Testis (tissue), 3 donors: ENCODE measurements around the gene GNGT2. TPM values are rescaled to one million over a fixed set of nuclear protein-coding genes. Genes with fewer than 3 reads are reported as not detected.

ENCODE experiments used
- DNase-seq: peaks from one replicate; pipeline ENCODE4 v3.0.0-alpha.2; 2019
- H3K27ac ChIP-seq, 2 donors: fragments of 200-600 bp; sonication (generic); one replicate each; pipeline ENCODE4 v1.5.1; 2019
- H3K27me3 ChIP-seq: fragments of 200-600 bp; sonication (generic); one replicate; pipeline ENCODE4 v1.5.1; 2019
- H3K36me3 ChIP-seq: fragments of 200-600 bp; sonication (generic); one replicate; pipeline ENCODE4 v1.5.1; 2017; ENCODE audit warnings: low read depth; ENCODE audit errors: missing control alignments
- H3K4me1 ChIP-seq: fragments of 200-600 bp; sonication (generic); one replicate; pipeline ENCODE4 v1.5.1; 2019
- H3K4me3 ChIP-seq, 2 donors: fragments of 200-600 bp; sonication (generic); one replicate each; pipeline ENCODE4 v1.5.1; 2017 to 2019
- H3K9me3 ChIP-seq: fragments of 200-600 bp; sonication (generic); one replicate; pipeline ENCODE4 v1.5.1; 2017
- CTCF ChIP-seq, 3 experiments: fragments of 450-650 bp in 2 of 3; fragments of 200-600 bp in 1 of 3; sonication (generic) in 1 of 3; IDR thresholded peaks; one replicate each; pipeline ENCODE4 v1.5.1; 2016 to 2019; ENCODE audit warnings: antibody characterized with exemption in 3 of 3, mild to moderate bottlenecking in 2 of 3, moderate library complexity in 1 of 3
- POLR2A ChIP-seq: fragments of 450-650 bp; IDR thresholded peaks from one replicate; pipeline ENCODE4 v1.6.1; 2017; ENCODE audit warnings: antibody characterized with exemption, mild to moderate bottlenecking, moderate library complexity
- WGBS, 2 donors: methylation state at CpG; one replicate each; pipeline ENCODE4 v1.1.5; 2018; 5-methylcytosine and 5-hydroxymethylcytosine counted together
- intact Hi-C: fragments of 100-400 bp; cut with DNase I; formaldehyde crosslinking; loops from one replicate; pipeline ENCODE4 v1.15.1; 2023; ENCODE audit warnings: low total_unique reads
- polyA plus RNA-seq: library from polyadenylated mRNA; stranded (reverse); fragments of 350-450 nt; fragmentation: Illumina TruSeq; extraction: RNeasy Lipid Tissue Mini Kit (QIAGEN cat#74804); gene quantifications from one replicate; pipeline ENCODE4 v1.2.3, GENCODE V29; 2014; ENCODE audit warnings: low read depth, low replicate concordance; ENCODE audit not compliant: insufficient read depth
- total RNA-seq, 2 donors: library from RNA; depleted of rRNA; stranded (reverse); fragments of >200 nt; gene quantifications; one replicate each; pipeline ENCODE4 v1.2.3, GENCODE V29; 2016

Gene GNGT2
- total and polyA plus RNA-seq, 3 donors from 2014 or later, result 0.68 to 2.2 TPM; not detected in 1

- Histone ChIP-seq H3K36me3 (no peaks in the 10 kb centered on the region), H3K27ac (no peak overlapping the region), H3K4me1 (peaks cover 5% of the 10 kb centered on the region), H3K27me3 (no peaks in the 10 kb centered on the region), H3K4me3 (peak overlapping the region; percentile 9 to 26), H3K9me3 (no peaks in the 10 kb centered on the region)
- DNase-seq, result peak; percentile 75
- TF ChIP-seq POLR2A (no peak), CTCF (IDR thresholded peaks at IDR 0.05) (peak; percentile 69 to 81 (median 75))
- 1% methylated on average over 23 to 31 of the region's 31 CpGs for WGBS, 2 donors
- intact Hi-C loops, result no loop called here
Observed at GRCh38 chr17:49223517-49224197, 13.3 kb upstream of the GNGT2 start.

- intact Hi-C loops, result no loop called here
- no peak overlapping the region for H3K27ac ChIP-seq
- no peaks in the 10 kb centered on the region for H3K27me3 ChIP-seq
- no peak for DNase-seq
- TF ChIP-seq POLR2A (no peak), CTCF (IDR thresholded peaks at IDR 0.05) (no peak)
- 18% methylated on average over 8 to 9 of the region's 9 CpGs for WGBS, 2 donors
- H3K9me3 ChIP-seq, result no peaks in the 10 kb centered on the region
- H3K36me3 ChIP-seq, result no peaks in the 10 kb centered on the region
- H3K4me1 ChIP-seq, result peaks cover 5% of the 10 kb centered on the region
- no peak overlapping the region for H3K4me3 ChIP-seq
Observed at GRCh38 chr17:49223168-49223516, 12.8 kb upstream of the GNGT2 start.

GRCh38 chr17:49219987-49220386 lies 9.6 kb upstream of the GNGT2 start:
- Histone ChIP-seq H3K27me3 (no peaks in the 10 kb centered on the region), H3K27ac (no peak overlapping the region), H3K9me3 (no peaks in the 10 kb centered on the region), H3K4me1 (peaks cover 5% of the 10 kb centered on the region), H3K36me3 (no peaks in the 10 kb centered on the region), H3K4me3 (peak overlapping the region in 1 of 2 donors; percentile 20)
- no peak for TF ChIP-seq CTCF (IDR thresholded peaks at IDR 0.05)
- no peak for TF ChIP-seq POLR2A
- intact Hi-C loops, result no loop called here
- WGBS, 2 donors, result 31 to 58% methylated on average over 10 to 12 of the region's 15 CpGs
- DNase-seq, result no peak

GRCh38 chr17:49218941-49219913 lies 8.9 kb upstream of the GNGT2 start:
- Histone ChIP-seq H3K9me3 (no peaks in the 10 kb centered on the region), H3K4me3 (peak overlapping the region in 1 of 2 donors; percentile 20), H3K27ac (no peak overlapping the region), H3K36me3 (no peaks in the 10 kb centered on the region), H3K4me1 (peaks cover 3% of the 10 kb centered on the region), H3K27me3 (no peaks in the 10 kb centered on the region)
- TF ChIP-seq CTCF (IDR thresholded peaks at IDR 0.05) (peak in 1 of 3 experiments; percentile 16), POLR2A (no peak)
- 32 to 33% methylated on average over 25 to 37 of the region's 37 CpGs for WGBS, 2 donors
- no peak for DNase-seq
- intact Hi-C loops, result no loop called here
